Small intestine (tissue), 7 donors: Measurements from ENCODE around the gene C9orf78. TPM values are rescaled to one million over a fixed set of nuclear protein-coding genes. Genes with fewer than 3 reads are reported as not detected.
"Not testable (repeated sequence)": the region's sequence is repeated elsewhere in the genome, so short reads cannot be mapped to it uniquely, and the experiment has no call there.

Experiments
- DNase-seq, 2 donors: peaks; one replicate each; pipeline versions ENCODE4 v3.0.0 to v3.0.0-alpha.2; 2013
- FAIRE-seq: peaks from 2 replicates; lab custom pipeline; 2012; peaks lifted over from hg19 to GRCh38; lab: Jason Lieb, UNC
- H3K27ac ChIP-seq, 3 donors: one replicate each; pipeline ENCODE4 v1.5.1; 2013; ENCODE audit warnings: low read length in 2 of 3, mild to moderate bottlenecking in 2 of 3, control low read depth in 1 of 3, inconsistent platforms in 1 of 3, low read depth in 1 of 3, moderate library complexity in 1 of 3
- H3K27me3 ChIP-seq, 3 donors: one replicate each; pipeline ENCODE4 v1.6.1; 2013; ENCODE audit warnings: low read length in 3 of 3, inconsistent platforms in 1 of 3; ENCODE audit not compliant: control insufficient read depth in 3 of 3, insufficient read depth in 3 of 3
- H3K36me3 ChIP-seq, 3 donors: one replicate each; pipeline ENCODE4 v1.6.1; 2013; ENCODE audit warnings: low read length in 3 of 3, inconsistent platforms in 1 of 3, low read depth in 1 of 3, mild to moderate bottlenecking in 1 of 3, moderate library complexity in 1 of 3; ENCODE audit not compliant: control insufficient read depth in 3 of 3, insufficient read depth in 2 of 3
- H3K4me1 ChIP-seq, 3 donors: one replicate each; pipeline ENCODE4 v1.6.1; 2013; ENCODE audit warnings: low read length in 2 of 3, inconsistent platforms in 1 of 3, low read depth in 1 of 3, mild to moderate bottlenecking in 1 of 3, moderate library complexity in 1 of 3; ENCODE audit not compliant: control insufficient read depth in 3 of 3, insufficient read depth in 2 of 3
- H3K4me3 ChIP-seq, 3 donors: one replicate each; pipeline ENCODE4 v1.5.1; 2013; ENCODE audit warnings: low read length in 3 of 3, control low read depth in 1 of 3, inconsistent platforms in 1 of 3, low read depth in 1 of 3, mild to moderate bottlenecking in 1 of 3, moderate library complexity in 1 of 3
- H3K9me3 ChIP-seq, 2 donors: one replicate each; pipeline ENCODE4 v1.6.1; 2013; ENCODE audit warnings: low read depth in 1 of 2, low read length in 1 of 2; ENCODE audit not compliant: control insufficient read depth in 2 of 2, insufficient read depth in 1 of 2
- WGBS, 3 donors: extraction: QIAGEN DNeasy Blood & Tissue Kit; methylation state at CpG; one replicate each; pipeline ENCODE4 v1.1.7; 2013; 5-methylcytosine and 5-hydroxymethylcytosine counted together
- polyA plus RNA-seq, 4 donors: library from polyadenylated mRNA; stranded (reverse) in 3 of 4; unstranded in 1 of 4; fragments of 200-250 nt in 3 of 4; fragments of 120-200 nt in 1 of 4; gene quantifications; one replicate each; pipeline versions ENCODE4 v1.2.1 to v1.2.3, GENCODE V29; 2013
- donor health status: healthy with polysubstance abuse.
- donor health status: control.
- donor health status: control.
- donor health status: Bipolar disorder and iron deficiency.
- donor health status: healthy.

The C9orf78 gene
- polyA plus RNA-seq, 4 donors: 50.6 to 62.6 (median 59.4) TPM

- Histone ChIP-seq H3K4me1 (no peaks in the 10 kb centered on the region), H3K27ac (no peak overlapping the region), H3K27me3 (peaks cover 0 to 4% (median 2%) of the 10 kb centered on the region in 3 donors), H3K36me3 (no peaks in the 10 kb centered on the region), H3K9me3 (no peaks in the 10 kb centered on the region), H3K4me3 (no peak overlapping the region)
- WGBS, 3 donors: 88 to 100% (median 91%) methylated on average over 1 of the region's 1 CpG
- FAIRE-seq: no peak
- DNase-seq: no peak
These were observed 49.2 kb downstream of the C9orf78 start for GRCh38 chr9:129785866-129786265.

GRCh38 chr9:129784970-129785369 is 50.1 kb downstream of the C9orf78 start:
- H3K27me3 ChIP-seq, DNase-seq, FAIRE-seq, H3K4me3 ChIP-seq, H3K9me3 ChIP-seq, H3K27ac ChIP-seq, H3K36me3 ChIP-seq, H3K4me1 ChIP-seq: not testable (repeated sequence)
- 71 to 76% (median 72%) methylated on average over 11 of the region's 11 CpGs for WGBS, 3 donors

GRCh38 chr9:129783516-129784361 is 51.3 kb downstream of the C9orf78 start:
- Histone ChIP-seq H3K27me3 (peaks cover 0 to 4% (median 2%) of the 10 kb centered on the region in 3 donors), H3K9me3 (peaks cover 0 to 2% of the 10 kb centered on the region in 2 donors), H3K36me3 (no peaks in the 10 kb centered on the region), H3K4me3 (no peak overlapping the region), H3K4me1 (no peaks in the 10 kb centered on the region), H3K27ac (no peak overlapping the region)
- DNase-seq (peak; percentile 68 to 78), FAIRE-seq (no peak)
- WGBS, 3 donors: 29 to 35% (median 33%) methylated on average over 14 of the region's 14 CpGs

- H3K36me3 ChIP-seq: no peaks in the 10 kb centered on the region
- peaks cover 0 to 2% of the 10 kb centered on the region in 2 donors for H3K9me3 ChIP-seq
- no peak for FAIRE-seq
- no peak for DNase-seq
- H3K4me1 ChIP-seq: peaks cover 0 to 1% (median 0%) of the 10 kb centered on the region in 3 donors
- no peak overlapping the region for H3K4me3 ChIP-seq
- peaks cover under 1 to 4% (median 3%) of the 10 kb centered on the region in 3 donors for H3K27me3 ChIP-seq
- WGBS, 3 donors: 64 to 68% (median 65%) methylated on average over 5 of the region's 5 CpGs
- no peak overlapping the region for H3K27ac ChIP-seq
These were observed 53.1 kb downstream of the C9orf78 start for GRCh38 chr9:129781981-129782380.

GRCh38 chr9:129781131-129781530 is 53.9 kb downstream of the C9orf78 start:
- peaks cover 0 to 5% (median 0%) of the 10 kb centered on the region in 3 donors for H3K4me1 ChIP-seq
- peaks cover 0 to 5% (median 3%) of the 10 kb centered on the region in 3 donors for H3K27me3 ChIP-seq
- FAIRE-seq (no peak), DNase-seq (no peak)
- H3K27ac ChIP-seq: no peak overlapping the region
- H3K9me3 ChIP-seq: peaks cover 0 to 2% of the 10 kb centered on the region in 2 donors
- no peak overlapping the region for H3K4me3 ChIP-seq
- no peaks in the 10 kb centered on the region for H3K36me3 ChIP-seq
- 70 to 82% (median 76%) methylated on average over 8 of the region's 8 CpGs for WGBS, 3 donors

GRCh38 chr9:129779560-129780190 is 55.4 kb downstream of the C9orf78 start:
- WGBS, 3 donors: 88 to 96% (median 92%) methylated on average over 6 to 7 of the region's 7 CpGs
- Histone ChIP-seq H3K27me3 (peaks cover 0 to 5% (median 3%) of the 10 kb centered on the region in 3 donors), H3K4me3 (no peak overlapping the region), H3K4me1 (peaks cover 0 to 5% (median 0%) of the 10 kb centered on the region in 3 donors), H3K9me3 (peaks cover 0 to 2% of the 10 kb centered on the region in 2 donors), H3K36me3 (no peaks in the 10 kb centered on the region), H3K27ac (no peak overlapping the region)
- no peak for DNase-seq
- FAIRE-seq: no peak

GRCh38 chr9:129778469-129778868 is 56.6 kb downstream of the C9orf78 start:
- H3K4me1 ChIP-seq: peaks cover 0 to 5% (median 0%) of the 10 kb centered on the region in 3 donors
- DNase-seq (no peak), FAIRE-seq (no peak)
- H3K9me3 ChIP-seq: peaks cover 0 to 2% of the 10 kb centered on the region in 2 donors
- H3K4me3 ChIP-seq: no peak overlapping the region
- H3K36me3 ChIP-seq: no peaks in the 10 kb centered on the region
- peaks cover 0 to 5% (median 3%) of the 10 kb centered on the region in 3 donors for H3K27me3 ChIP-seq
- 71 to 91% (median 77%) methylated on average over 3 of the region's 3 CpGs for WGBS, 3 donors
- no peak overlapping the region for H3K27ac ChIP-seq

- WGBS, 3 donors: 52 to 62% (median 60%) methylated on average over 11 of the region's 11 CpGs
- FAIRE-seq: no peak
These were observed 57.3 kb downstream of the C9orf78 start for GRCh38 chr9:129777769-129778130.

More at GRCh38 chr9:129777769-129778130, 57.3 kb downstream of the C9orf78 start:
- Histone ChIP-seq H3K27me3 (peaks cover 0 to 5% (median 3%) of the 10 kb centered on the region in 3 donors), H3K36me3 (no peaks in the 10 kb centered on the region), H3K4me3 (no peak overlapping the region), H3K27ac (peak overlapping the region in 2 of 3 donors; percentile 50 to 85), H3K9me3 (peaks cover 0 to 2% of the 10 kb centered on the region in 2 donors), H3K4me1 (peaks cover 0 to 5% (median 0%) of the 10 kb centered on the region in 3 donors)
- DNase-seq: no peak
